Gastrocnemius medialis (tissue), 4 donors: ENCODE data around the gene MYCBP2.

Source experiments
- CTCF ChIP-seq, 5 experiments: fragments of 450-650 bp in 3 of 5; fragments of 200-600 bp in 2 of 5; sonication (generic) in 2 of 5; IDR thresholded peaks in 4 of 5; conservative IDR thresholded peaks in 1 of 5; 1 replicate in 4 of 5; 2 replicates in 1 of 5; pipeline ENCODE4 v1.5.1; 2016 to 2019; ENCODE audit warnings: antibody characterized with exemption in 5 of 5, mild to moderate bottlenecking in 3 of 5, moderate library complexity in 3 of 5
- POLR2A ChIP-seq, 2 donors: fragments of 450-650 bp; IDR thresholded peaks; one replicate each; pipeline ENCODE4 v1.6.1; 2017; ENCODE audit warnings: antibody characterized with exemption in 2 of 2, mild to moderate bottlenecking in 2 of 2, moderate library complexity in 2 of 2

- TF ChIP-seq CTCF (IDR thresholded peaks at IDR 0.05 in 4 of 5, conservative IDR thresholded peaks at IDR 0.05 in 1 of 5) (no peak), POLR2A (IDR thresholded peaks at IDR 0.05) (no peak)
These were observed 326.4 kb downstream of the MYCBP2 start for GRCh38 chr13:77000475-77000874.
